ENCODE results near the gene ATXN1. TPM values are rescaled to one million over a fixed set of nuclear protein-coding genes. Genes with fewer than 3 reads are reported as not detected.

ATXN1 gene
- total and polyA plus RNA-seq, 2 of the 8 experiments (the other 6 are each of a cell fraction or from before 2014, with no cell fraction given): 1.6 to 4.0 TPM

- H3K56ac ChIP-seq (replicated peaks; ENCODE audit: insufficient read length, low read depth, low read length): no peak overlapping the region
- DNase-seq (ENCODE audit: low read depth in 1 of 2, low spot score in 2 of 2): no peak
- H3K4me3 ChIP-seq (ENCODE audit: extremely low read depth in 1 of 4, insufficient read depth in 2 of 4, low read depth in 3 of 4, low read length in 4 of 4): no peak overlapping the region
- H3K36me3 ChIP-seq (ENCODE audit: control insufficient read depth in 2 of 4, insufficient read depth in 4 of 4, low read length in 3 of 4): no peaks in the 10 kb centered on the region
- no peak for FAIRE-seq
- H3K4me1 ChIP-seq (replicated peaks in 1 of 4; ENCODE audit: control insufficient read depth in 3 of 4, insufficient read depth in 4 of 4, low read length in 3 of 4): peaks cover 0 to 4% (median 0%) of the 10 kb centered on the region in 4 experiments; a peak in 1 of 7 replicates
- no peak overlapping the region for H3K9ac ChIP-seq (replicated peaks in 1 of 4; ENCODE audit: extremely low read depth in 1 of 4, low read depth in 3 of 4, low read length in 3 of 4)
- no peak overlapping the region for H4K8ac ChIP-seq (ENCODE audit: extremely low read depth, insufficient read depth, low read length)
- H2AK5ac ChIP-seq (ENCODE audit: low read depth, low read length): no peak overlapping the region
- H4K91ac ChIP-seq (replicated peaks; ENCODE audit: insufficient read length, low read length): no peak overlapping the region
- H2BK5ac ChIP-seq (ENCODE audit: low read depth, low read length): no peak overlapping the region
- no peak overlapping the region for H2BK120ac ChIP-seq (replicated peaks; ENCODE audit: low read depth, low read length)
- H3K27me3 ChIP-seq (replicated peaks in 1 of 4; ENCODE audit: control insufficient read depth in 3 of 4, extremely low read depth in 1 of 4, insufficient read depth in 3 of 4, low read length in 3 of 4): peaks cover 0 to 1% (median 0%) of the 10 kb centered on the region in 4 experiments; a peak in 1 of 7 replicates
- H3K4me2 ChIP-seq (ENCODE audit: insufficient read depth in 1 of 2, low read depth in 2 of 2, low read length in 2 of 2): no peak overlapping the region
- no peaks in the 10 kb centered on the region for H4K20me1 ChIP-seq (replicated peaks in 1 of 2; ENCODE audit: control insufficient read depth in 1 of 2, insufficient read depth in 2 of 2, low read length in 2 of 2)
- no peaks in the 10 kb centered on the region for H3K79me1 ChIP-seq (ENCODE audit: low read depth, low read length)
- no peak overlapping the region for H3K27ac ChIP-seq (ENCODE audit: low read depth, low read length)
- no peak overlapping the region for H3K23ac ChIP-seq (ENCODE audit: insufficient read length)
- no peaks in the 10 kb centered on the region for H3K79me2 ChIP-seq (ENCODE audit: control insufficient read depth in 1 of 2, insufficient read depth in 2 of 2, low read length in 2 of 2)
- H3K23me2 ChIP-seq (ENCODE audit: low read depth, low read length): peaks cover 6% of the 10 kb centered on the region; the same call in 1 of the 2 replicates
- H3K18ac ChIP-seq (ENCODE audit: extremely low read depth, low read length): no peak overlapping the region
- WGBS, 2 experiments (ENCODE audit: extremely low coverage in 1 of 2, insufficient coverage in 1 of 2, insufficient read length in 1 of 2, insufficient replicate concordance in 2 of 2, low coverage in 1 of 2, low lambda C conversion rate in 2 of 2, missing lambda C conversion rate in 1 of 2): 84% methylated on average over 4 of the region's 4 CpGs; no CpG with 5 or more reads in 1 of the 2 experiments
- H3K14ac ChIP-seq (ENCODE audit: insufficient read length): no peak overlapping the region
- POLR2A ChIA-PET (ENCODE audit: partially characterized antibody): no interaction called here
- H2BK20ac ChIP-seq (ENCODE audit: low read length): no peak overlapping the region
- CTCF ChIA-PET (ENCODE audit: partially characterized antibody): interaction anchor here (0.6 to 1.1 kb wide), 2 partner anchors 40 to 291 kb away, joined by 3 to 4 read pairs; no protein-coding TSS in a partner anchor
- H2BK12ac ChIP-seq (ENCODE audit: low read depth, low read length): no peak overlapping the region
- no peak overlapping the region for H3K4ac ChIP-seq (replicated peaks; ENCODE audit: insufficient read length, low read depth, low read length)
- H3K9me3 ChIP-seq (ENCODE audit: insufficient read depth in 2 of 2, low read depth in 1 of 2, low read length in 1 of 2): no peaks in the 10 kb centered on the region
- H2BK15ac ChIP-seq (ENCODE audit: low read length): no peak overlapping the region
- no peak overlapping the region for H4K5ac ChIP-seq (ENCODE audit: insufficient read length, low read depth, low read length)
- H2AFZ ChIP-seq (ENCODE audit: low read length): no peak overlapping the region
- TF ChIP-seq PHF8 (conservative IDR thresholded peaks at IDR 0.05; ENCODE audit: low read depth, low read length) (no peak), FOSL1 (IDR thresholded peaks at IDR 0.05; ENCODE audit: insufficient read depth, low read depth, low read length) (no peak), KDM1A (IDR thresholded peaks at IDR 0.05; ENCODE audit: borderline replicate concordance, low read length) (no peak)
Observed at GRCh38 chr6:16683641-16684194, 77.5 kb downstream of the ATXN1 start.
